Stimulated activated CD8-positive, alpha-beta memory T cell treated with anti-CD3 and anti-CD28 coated beads, Interleukin-15, amount 100 ng/mL, for 4 hours (primary cell): Measurements from ENCODE around the gene SPATA2.
"Not testable (repeated sequence)": the region's sequence is repeated elsewhere in the genome, so short reads cannot be mapped to it uniquely, and the experiment has no call there.

ENCODE experiments used
- DNase-seq, 2 donors: peaks; one replicate each; pipeline ENCODE4 v3.0.0-alpha.2; 2020; ENCODE audit warnings: low read depth in 2 of 2

SPATA2 gene

DNA sequence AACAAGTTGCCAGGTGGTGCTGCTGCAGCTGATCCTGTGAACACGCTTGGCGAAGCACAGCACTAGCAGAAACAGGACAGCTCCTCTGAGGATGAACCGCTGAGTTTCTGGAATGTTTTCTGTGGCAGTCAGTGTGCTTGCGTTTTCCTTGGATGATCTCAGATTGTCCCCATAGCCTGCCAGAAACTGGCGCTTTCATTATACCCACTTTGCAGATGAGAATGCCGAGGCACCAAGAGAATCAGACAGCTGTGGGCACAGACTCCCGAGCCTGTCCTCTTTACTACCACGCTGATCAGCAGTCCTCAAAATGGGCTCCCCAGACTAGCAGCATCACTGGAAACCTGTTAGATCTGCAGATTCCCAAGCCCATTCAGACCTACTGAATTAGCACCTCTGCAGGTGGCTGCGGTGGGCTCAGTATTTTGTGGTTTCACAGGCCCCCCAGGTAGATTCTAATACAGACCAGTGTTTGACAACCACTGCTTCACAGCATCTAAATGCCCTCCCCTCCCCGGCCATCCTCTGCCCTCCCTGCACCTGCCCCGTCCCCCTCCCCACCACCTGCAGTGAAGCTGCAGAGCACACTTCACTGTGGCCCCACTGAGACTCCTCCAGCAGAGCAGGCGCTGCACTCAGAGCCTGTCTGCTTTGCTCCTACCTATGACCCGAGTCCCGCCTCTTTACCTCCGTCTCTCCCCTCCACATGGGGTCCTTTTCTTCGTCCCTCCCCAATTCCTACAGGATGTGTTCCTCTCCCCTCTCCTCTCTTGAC, 29.6 kb downstream of the SPATA2 start:
- DNase-seq = no peak

DNA sequence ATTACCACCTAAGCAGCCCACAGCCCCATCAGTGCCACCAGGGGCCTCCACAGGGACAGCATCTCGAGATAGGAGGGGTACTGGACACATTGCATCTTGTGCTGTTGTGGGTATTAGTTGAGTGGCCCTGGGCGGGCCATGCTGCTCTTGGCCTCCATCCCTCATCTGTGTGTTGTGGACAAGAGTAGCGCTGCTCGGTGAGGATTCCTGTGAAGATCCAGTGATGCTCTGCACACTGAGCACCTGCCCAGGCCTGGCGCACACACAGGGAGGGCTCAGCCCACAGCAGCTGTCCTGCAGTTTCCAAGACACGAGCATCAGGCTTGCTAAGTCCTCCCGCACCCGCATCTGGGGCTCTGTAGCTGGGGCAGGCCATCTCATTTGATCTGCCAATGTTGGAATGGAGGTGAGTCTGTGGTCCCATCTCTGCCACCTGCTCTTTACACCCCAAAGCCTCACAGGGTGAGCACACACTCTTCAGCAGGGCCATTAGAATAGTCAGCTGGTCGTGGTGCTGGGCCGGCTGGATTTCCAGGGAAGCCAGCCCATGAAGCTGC, 32.0 kb downstream of the SPATA2 start:
- DNase-seq = no peak

DNA sequence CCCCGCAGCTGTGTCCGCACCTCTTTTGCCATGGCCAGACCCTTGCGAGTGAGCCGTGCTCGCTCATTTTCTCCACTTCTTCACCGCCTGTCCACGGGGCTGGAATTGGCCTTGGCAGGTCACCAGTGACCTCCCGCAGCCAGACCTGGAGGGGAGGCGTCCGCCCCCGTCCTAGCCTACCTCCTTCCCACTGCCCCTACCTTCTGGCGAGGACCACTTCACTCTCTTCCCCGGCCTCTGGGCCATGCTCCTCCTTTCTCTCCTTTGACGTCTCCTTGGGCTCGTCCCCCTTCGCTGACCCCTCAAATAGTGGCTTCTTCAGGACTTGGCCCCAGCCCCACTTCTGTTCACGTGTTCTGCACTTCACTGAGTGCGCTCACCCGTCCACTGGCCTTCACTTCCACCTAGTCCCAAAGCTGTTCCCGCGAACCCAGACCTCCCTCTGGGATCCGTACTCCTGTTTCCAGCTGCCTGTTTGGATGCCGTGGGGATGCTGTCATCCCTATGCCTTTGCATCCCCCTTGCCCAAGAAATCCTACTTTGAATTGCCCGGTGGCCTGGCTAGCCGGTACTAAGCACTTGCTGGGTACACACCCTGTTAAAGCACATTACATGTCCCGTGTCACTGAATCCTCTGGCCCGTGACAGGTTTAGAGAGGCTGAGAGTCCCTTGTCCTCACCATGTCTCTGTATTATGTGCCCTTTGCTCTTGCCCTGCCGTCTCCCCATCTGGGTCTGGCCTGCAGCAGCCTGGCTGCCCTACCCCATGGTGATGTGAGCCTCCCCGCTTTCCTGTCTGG, 33.0 kb downstream of the SPATA2 start:
- DNase-seq = no peak

DNA sequence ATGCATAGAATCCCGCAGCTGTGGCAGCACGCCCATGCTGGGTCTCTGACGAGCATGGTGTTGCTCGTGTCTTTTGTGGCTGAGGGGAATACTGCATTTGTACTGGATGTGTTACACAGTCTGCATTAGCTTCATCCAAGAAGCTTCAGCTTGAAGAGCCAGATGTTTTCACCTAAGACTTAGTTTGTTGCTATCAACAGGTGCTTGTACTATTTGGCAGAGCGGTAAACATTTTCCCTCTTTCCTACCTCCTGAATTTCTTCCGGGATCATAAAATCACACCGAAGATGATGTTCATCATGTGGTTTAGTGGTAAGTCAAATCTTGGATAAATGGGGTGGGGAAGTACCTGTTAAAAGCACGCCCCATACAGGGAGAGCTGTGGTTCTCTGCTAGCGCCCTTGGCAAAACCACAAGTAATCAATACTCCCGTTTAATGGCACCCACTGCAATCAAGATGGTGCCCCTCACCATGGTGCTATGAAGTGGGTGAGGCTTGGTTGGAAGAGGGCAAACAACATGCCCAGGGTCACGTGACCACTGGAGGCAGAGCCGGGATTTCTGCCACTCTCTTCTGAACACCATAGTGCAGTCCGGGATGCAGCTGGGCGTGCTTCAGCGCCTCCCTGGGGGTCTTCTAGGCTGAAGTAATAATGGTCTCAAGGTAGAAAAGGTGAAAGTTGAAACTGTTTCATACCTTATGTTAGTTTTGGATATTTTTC, 34.4 kb downstream of the SPATA2 start:
- no peak for DNase-seq

DNA sequence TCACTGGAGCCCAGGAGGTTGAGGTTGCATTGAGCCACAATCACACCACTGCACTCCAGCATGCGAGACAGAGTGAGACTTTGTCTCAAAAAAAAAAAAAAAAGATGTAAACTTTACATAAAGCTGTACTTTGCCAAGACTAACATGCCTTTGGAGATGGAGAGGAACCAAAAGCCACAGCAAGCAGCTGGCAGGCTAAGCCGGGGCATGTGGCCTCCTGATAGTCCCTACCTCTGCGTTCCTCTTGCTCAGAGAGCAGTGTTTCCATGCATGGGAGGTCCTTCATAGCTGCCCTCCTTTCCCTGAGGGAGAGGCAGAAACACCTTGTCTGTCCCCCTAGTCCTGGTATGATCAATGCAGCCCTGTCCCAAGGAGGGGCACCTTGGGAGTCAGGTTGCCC, 35.2 kb downstream of the SPATA2 start:
- no peak for DNase-seq

DNA sequence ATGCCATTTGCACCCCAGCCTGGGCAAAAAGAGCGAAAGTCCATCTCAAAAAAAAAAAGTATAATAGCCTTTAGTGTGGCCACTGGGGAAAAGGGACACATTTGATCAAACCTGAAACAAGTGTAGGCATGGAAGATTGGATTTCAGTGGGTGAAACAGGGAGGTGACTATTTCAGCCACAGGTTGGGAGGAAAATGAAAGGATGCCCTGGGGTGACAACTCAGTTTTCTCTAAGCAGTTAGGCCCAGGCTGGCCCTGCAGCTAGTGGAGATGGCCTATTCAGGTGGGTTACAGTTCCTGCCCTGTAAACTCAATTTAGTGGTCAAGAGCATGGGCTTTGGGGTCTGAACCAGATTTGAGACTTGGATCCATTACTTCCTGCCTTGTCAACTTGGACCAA, 36.4 kb downstream of the SPATA2 start:
- DNase-seq = no peak

DNA sequence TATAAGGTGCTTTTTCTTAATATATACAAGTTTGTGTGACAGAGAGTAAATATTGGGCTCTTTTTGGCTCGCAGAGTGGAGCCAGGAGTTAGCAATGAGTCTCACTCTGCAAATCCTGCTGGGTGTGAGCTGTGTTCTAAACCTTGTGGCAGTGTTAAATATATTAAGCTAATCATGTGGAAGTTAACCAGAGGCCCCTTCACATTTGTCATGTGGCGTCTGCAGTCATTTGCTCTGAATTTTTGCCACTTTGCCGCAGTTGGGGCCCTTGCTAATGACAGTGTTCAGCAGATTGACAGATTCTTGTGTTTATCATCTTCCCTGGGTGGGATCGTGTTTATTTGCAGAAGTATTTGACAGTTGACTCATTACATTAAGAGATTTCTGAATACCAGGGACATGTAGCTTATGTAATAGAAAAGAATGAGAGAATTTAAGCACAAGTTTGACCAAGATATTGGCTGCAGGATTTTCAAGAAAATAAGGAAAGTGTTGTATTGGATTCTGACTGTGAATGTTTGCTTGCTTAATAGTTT, 37.9 kb downstream of the SPATA2 start:
- DNase-seq = no peak

DNA sequence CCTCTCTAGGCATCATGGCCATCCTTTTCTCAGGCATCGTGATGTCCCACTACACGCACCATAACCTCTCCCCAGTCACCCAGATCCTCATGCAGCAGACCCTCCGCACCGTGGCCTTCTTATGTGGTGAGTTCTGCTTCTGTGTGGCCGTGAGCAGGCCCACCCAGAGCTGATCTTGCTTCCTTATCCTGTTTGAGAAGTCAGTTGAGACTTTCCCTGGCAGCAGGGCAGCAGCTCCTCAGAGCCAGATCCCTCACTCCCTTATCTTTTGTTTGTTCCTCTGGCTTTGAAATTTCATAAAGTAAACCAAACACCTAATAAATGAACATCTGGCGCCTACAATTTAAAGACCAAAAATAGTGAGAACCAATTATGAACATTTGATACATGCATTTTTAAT, 40.6 kb downstream of the SPATA2 start:
- DNase-seq = no peak

DNA sequence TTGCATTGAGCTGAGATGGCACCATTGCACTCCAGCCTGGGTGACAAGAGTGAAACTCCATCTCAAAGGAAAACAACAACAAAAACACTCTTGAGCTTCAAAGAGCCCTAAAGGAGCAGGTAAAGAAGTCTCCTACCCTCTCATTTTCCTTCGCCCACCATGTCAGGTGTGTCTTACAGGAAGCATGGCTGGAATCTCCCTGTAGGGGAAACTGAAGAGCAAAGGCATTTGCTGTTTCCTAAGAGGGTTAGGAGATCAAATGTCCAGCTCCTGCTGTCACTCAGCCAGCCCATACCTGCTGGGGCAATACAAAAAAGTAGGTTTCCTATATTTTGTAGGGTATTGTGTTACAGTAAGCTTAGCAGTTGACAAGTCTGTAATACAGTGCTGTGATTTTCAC, 43.3 kb downstream of the SPATA2 start:
- DNase-seq = no peak

DNA sequence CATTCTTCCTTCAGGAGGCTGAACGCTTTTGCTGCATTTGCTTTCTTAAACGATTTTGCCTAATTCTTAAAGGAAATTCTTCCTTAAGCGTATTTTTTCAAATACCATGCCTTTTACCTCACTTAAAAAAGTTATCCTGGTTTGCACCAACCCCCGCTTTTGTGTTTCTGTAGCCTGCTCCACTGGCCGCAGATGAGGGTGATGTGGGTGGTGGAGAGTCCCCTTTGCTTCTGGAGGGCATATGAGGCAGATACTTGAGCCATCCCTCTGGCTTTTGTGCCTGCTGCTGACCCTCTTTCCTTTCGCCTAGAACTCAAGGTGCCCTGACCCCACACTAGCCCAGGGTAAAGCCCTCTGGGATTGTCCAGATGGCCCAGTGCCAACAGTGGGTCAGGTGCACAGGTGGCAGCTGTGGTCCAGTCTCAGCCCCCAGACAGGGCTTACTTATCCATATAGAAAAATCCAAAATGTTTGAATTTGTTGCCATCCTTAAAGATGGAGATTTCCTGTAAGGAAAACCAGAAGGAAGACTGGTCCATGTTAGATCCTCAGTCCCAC, 43.9 kb downstream of the SPATA2 start:
- DNase-seq = no peak

DNA sequence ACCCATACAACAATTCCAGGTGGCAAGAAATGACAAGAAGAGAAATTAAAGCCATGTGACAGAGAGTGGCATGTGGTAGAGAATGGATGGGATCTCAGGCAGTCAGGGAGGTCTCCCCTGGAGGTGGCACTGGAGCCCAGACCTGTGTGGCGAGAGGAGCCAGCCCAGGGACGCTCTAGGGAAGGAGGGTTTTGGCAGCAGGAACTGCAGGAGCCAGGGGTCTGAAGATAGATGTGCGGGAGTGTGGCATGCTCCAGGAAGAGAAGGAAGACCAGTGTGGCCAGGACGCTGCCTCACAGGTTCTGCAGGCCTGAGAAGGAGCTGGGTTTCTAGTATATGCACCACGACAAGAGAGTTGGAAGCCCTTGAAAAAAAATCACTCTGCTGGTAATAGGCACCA, 45.1 kb downstream of the SPATA2 start:
- no peak for DNase-seq

DNA sequence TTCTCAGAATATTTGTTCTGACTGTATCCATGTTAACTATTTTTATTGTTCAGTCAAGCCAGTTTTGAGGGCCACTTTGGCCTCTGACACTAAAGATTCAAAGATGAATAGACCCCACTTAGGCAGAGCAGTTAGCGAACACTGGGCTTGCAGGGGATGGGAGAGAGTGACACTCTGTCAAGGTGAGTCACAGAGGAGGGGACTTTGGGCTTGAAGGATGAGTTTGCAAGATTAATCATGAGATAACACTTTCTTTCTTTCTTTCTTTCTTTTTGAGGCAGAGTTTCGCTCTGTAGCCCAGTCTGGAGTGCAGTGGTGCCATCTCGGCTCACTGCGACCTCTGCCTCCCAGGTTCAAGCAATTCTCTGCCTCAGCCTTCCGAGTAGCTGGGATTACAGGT, 46.4 kb downstream of the SPATA2 start:
- DNase-seq = no peak

DNA sequence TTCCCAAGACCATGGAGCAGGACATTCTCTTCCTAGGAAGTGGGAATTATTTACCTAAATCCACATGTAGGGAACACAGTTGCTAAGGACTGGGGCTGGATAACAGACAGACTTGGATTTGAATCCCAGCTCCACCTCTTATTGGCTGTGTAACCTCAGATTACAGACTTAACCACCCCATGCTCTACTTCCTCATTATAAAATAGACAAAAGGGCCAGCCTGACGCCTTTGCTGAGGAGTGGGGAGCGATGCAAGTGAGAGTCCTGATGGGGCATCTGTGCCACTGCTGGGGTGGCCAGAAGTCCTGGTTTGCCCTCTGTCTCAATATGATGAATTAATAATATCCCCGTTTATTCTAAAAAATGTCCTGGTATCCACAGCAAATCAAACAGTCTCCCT, 46.8 kb downstream of the SPATA2 start:
- DNase-seq = no peak

DNA sequence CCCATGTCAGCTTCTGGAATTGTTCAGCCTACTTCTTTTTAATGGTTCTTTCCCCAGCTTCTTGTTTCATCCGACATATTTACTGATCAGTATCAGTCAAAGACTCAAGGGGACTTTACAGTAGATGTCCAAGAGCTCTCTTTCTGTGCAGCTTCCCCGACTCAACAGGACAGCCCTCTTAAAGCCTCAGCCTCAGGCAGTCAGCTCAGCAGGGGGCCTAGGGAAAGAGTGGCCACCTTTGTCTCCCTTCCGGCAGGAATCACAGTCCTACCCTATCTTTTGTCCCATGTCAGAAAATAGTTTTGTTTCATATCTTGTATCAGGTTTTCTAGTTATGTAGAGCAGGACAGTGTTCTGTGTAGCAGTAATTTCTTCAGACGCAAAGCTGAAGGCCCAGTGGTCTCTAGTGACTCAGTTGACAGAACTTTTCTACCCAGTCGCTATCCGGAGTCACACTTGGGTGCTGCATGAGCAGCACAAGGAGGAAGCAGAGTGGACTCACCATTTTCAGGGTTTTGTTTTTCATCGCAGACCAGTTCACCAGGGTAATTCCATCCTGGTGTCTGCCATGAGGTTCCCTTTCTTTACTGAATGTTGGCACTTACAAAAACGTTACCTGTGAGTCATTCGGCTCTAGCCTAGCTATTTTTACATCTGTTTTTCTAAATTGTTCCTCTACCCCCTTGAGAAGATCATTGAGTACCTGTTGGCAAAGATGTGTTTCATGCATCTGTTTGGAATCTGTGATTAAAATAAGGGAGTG, 47.7 kb downstream of the SPATA2 start:
- DNase-seq = no peak

DNA sequence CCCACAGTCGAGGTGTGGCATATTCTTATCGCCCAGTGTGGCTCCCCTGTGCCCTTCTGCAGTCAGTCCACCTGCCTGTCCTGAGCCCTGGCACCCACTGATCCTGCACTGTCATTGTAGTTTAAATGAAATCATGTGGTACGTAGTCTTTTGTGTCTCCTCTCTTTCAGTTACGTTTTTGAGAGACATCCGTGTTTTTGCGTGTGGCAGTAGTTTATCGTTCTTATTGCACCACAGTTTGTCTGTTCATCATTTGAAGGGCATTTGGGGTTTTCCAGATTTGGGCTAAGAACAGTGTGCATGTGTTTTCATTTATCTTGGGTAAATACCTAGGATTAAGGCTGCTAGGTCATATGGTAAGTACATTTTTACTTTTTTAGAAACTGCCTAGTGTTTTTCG, 49.3 kb downstream of the SPATA2 start:
- DNase-seq = no peak

DNA sequence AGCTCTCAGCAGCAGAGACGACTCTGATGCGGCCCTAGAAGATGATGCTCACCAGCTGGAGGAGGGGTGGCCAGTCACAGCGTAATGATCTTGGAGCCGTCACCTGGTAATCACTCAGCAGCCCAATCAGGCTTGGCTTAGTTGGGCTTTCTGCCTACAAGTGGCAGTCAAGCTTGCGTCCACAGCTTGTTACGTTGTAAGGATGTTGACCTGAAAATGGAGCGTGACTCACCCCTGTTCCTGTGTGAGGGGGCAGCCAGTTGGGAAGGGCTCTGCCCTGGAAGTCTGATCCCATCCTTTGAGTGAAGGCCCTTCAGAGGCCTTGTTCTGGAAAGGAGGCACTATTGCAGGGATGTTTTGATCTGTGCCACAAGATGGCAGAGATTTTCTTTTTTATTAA, 49.8 kb downstream of the SPATA2 start:
- no peak for DNase-seq

DNA sequence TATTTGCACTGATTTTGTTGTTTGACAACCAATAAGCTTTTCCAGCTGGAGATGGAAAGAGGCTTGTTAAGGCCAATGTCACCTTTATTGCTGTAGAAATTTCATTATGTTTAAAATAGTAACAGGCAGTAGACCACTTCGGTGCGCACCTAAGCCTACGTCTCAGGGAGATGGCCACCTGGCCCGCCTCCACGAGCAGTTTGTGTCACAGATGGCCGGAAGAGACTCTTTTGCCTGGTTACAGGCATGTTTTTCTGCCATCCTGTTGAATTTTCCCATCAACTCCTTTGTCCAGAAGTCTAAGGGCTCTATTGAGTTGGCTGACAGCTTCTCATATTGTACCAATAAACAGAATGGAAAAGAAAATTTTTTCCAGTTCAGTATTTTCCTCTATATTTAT, 51.7 kb downstream of the SPATA2 start:
- no peak for DNase-seq

DNA sequence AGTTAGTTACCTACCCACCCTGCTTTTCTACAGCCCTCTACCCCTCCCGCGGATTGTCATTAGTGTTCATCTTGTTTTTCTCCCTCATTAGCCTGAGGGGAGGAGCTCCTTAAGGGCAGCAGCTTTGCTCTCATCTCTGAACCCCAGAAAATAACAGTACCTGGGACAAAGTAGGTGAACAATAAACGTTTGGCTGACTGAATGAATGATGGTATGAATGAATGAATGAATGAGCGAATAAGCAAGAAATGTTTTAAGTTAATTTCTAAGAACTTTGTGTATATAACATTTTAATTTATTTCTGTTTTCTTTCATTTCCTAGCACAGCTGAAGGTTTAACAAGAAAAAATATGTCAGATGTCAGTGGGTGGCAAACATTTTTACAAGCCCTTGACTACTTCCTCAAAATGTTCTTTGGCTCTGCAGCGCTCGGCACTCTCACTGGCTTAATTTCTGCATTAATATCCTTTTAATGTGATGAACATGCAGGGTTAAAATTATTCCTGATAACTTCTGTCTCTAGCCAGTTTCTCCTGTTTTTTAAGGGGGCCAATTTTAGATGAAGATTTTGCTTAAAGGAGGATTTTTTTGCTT, 52.6 kb downstream of the SPATA2 start:
- DNase-seq = no peak

DNA sequence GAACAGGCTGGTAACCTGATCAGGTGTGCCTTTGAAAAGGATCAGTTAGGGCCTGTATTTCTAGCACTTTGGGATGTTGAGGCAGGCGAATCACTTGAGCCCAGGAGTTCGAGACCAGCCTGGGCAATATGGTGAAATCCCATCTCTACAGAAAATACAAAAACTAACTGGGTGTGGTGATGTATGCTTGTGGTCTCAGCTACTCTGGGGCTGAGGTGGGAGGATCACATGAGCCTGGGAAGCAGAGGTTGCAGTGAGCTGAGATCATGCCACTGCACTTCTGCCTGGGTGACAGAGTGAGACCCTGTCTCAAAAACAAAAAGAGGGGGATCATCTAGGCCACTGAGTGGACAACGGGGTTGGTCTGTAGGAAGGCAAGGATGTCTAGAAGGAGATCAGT, 54.1 kb downstream of the SPATA2 start:
- not testable (repeated sequence) for DNase-seq

DNA sequence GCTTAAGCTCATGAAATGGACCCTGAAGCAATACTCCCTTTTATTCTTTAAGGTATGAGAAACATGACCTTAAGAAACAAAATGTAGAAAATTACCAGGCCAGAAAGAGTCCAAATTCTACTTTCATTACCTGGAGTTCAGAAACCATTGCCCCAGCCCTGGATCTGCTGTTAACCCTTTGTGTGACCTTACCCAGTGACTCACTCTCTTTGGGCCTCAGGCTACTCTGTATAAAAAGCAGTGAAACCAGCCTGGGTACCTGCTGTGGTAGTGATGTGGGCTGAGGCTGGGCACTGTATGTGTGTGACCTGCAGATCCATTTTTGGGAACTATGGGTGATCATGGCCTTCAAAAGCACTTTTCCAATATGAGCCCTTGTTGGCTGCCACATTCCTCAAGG, 55.5 kb downstream of the SPATA2 start:
- no peak for DNase-seq

DNA sequence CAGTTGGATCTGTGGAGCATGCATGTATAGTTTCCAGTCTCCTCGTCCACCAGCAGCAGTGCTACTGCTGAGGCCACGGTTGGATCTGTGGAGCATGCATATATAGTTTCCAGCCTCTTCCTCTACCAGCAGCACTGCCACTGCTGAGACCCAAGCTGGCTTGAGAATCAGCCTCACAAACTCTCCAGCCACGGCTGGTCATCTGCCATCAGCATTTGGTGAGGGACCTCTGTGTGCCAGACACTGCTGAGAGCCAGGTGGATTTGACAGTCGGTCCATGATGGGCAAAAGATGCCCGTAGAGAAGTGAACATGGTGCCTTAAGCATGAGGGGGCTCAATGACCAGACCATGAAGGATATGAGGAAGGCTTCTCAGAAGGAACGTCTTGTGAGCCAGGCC, 56.3 kb downstream of the SPATA2 start:
- no peak for DNase-seq
